Neural progenitor cell (in vitro differentiated cells): ENCODE results near the gene ARID5B. TPM values are rescaled to one million over a fixed set of nuclear protein-coding genes. Genes with fewer than 3 reads are reported as not detected.

Source experiments
- DNase-seq: peaks from one replicate; pipeline ENCODE4 v3.0.0-alpha.2; 2016; ENCODE audit warnings: low spot score
- H2AFZ ChIP-seq: fragments of 200-600 bp; sonication (generic); replicated peaks from 2 replicates; pipeline ENCODE4 v1.6.1; 2016; ENCODE audit warnings: antibody characterized with exemption
- H3F3A ChIP-seq: fragments of 200-600 bp; sonication (generic); 2 replicates; pipeline ENCODE4 v1.6.1; 2016; ENCODE audit warnings: antibody characterized with exemption, low read depth
- H3K27ac ChIP-seq: fragments of 200-600 bp; sonication (generic); 2 replicates; pipeline ENCODE4 v1.5.1; 2016; ENCODE audit warnings: mild to moderate bottlenecking
- H3K27me3 ChIP-seq: fragments of 200-600 bp; sonication (generic); 2 replicates; pipeline ENCODE4 v1.6.1; 2016; ENCODE audit warnings: mild to moderate bottlenecking, moderate library complexity
- H3K36me3 ChIP-seq: fragments of 200-600 bp; sonication (generic); 2 replicates; pipeline ENCODE4 v1.5.1; 2016
- H3K4me1 ChIP-seq: fragments of 200-600 bp; sonication (generic); 2 replicates; pipeline ENCODE4 v1.6.1; 2016; ENCODE audit warnings: mixed run types
- H3K4me2 ChIP-seq: fragments of 200-600 bp; sonication (generic); 2 replicates; pipeline ENCODE4 v1.6.1; 2016
- H3K4me3 ChIP-seq: fragments of 200-600 bp; sonication (generic); 2 replicates; pipeline ENCODE4 v1.5.1; 2016
- H3K79me2 ChIP-seq: fragments of 200-600 bp; sonication (generic); 2 replicates; pipeline ENCODE4 v1.6.1; 2016; ENCODE audit warnings: low read depth
- H3K9ac ChIP-seq: fragments of 200-600 bp; sonication (generic); 2 replicates; pipeline ENCODE4 v1.6.1; 2016
- H3K9me3 ChIP-seq: fragments of 200-600 bp; sonication (generic); 2 replicates; pipeline ENCODE4 v1.5.1; 2016; ENCODE audit warnings: low read depth
- H4K20me1 ChIP-seq: fragments of 200-600 bp; sonication (generic); 2 replicates; pipeline ENCODE4 v1.6.1; 2016; ENCODE audit warnings: low read depth
- H3K27ac Mint-ChIP-seq: 3 replicates; pipeline ENCODE4 v1.8.0; 2021; ENCODE audit warnings: mixed read lengths
- H3K27me3 Mint-ChIP-seq: 2 replicates; pipeline ENCODE4 v1.8.0; 2022; ENCODE audit warnings: low read depth, mild to moderate bottlenecking, inconsistent platforms, moderate library complexity, mixed read lengths; ENCODE audit not compliant: insufficient read depth
- H3K36me3 Mint-ChIP-seq: 3 replicates; pipeline ENCODE4 v1.8.0; 2021; ENCODE audit warnings: mixed read lengths
- H3K4me1 Mint-ChIP-seq: 3 replicates; pipeline ENCODE4 v1.8.0; 2021; ENCODE audit warnings: mixed read lengths
- H3K4me3 Mint-ChIP-seq: 3 replicates; pipeline ENCODE4 v1.8.0; 2021; ENCODE audit warnings: mild to moderate bottlenecking, moderate library complexity, mixed read lengths
- H3K9me3 Mint-ChIP-seq: 3 replicates; pipeline ENCODE4 v1.8.0; 2020; ENCODE audit warnings: mixed read lengths
- CTCF ChIP-seq: fragments of 200-600 bp; sonication (generic); IDR thresholded peaks from 2 replicates; pipeline ENCODE4 v1.5.1; 2017; ENCODE audit warnings: antibody characterized with exemption, mild to moderate bottlenecking
- EZH2 ChIP-seq: fragments of 200-600 bp; sonication (generic); IDR thresholded peaks from 2 replicates; pipeline ENCODE4 v1.6.1; 2017; ENCODE audit warnings: antibody characterized with exemption, mild to moderate bottlenecking, moderate library complexity
- EZH2phosphoT487 ChIP-seq: fragments of 200-600 bp; sonication (generic); IDR thresholded peaks from 2 replicates; pipeline ENCODE4 v1.6.1; 2017; ENCODE audit warnings: antibody characterized with exemption
- total RNA-seq: library from RNA; depleted of rRNA; stranded (reverse); fragments of >200 nt; gene quantifications from 2 replicates; pipeline ENCODE4 v1.2.3, GENCODE V29; 2015; ENCODE audit warnings: low replicate concordance

Gene ARID5B
- total RNA-seq, 1 donor from 2014 or later: 1.5 TPM

GRCh38 chr10:62054408-62054807, 152.9 kb downstream of the ARID5B start:
- peaks cover 29% of the 10 kb centered on the region for H3K36me3 Mint-ChIP-seq
- H4K20me1 ChIP-seq: no peaks in the 10 kb centered on the region
- peaks cover 27% of the 10 kb centered on the region for H3K4me1 Mint-ChIP-seq
- H3K36me3 ChIP-seq: no peaks in the 10 kb centered on the region
- no peak overlapping the region for H3K4me3 Mint-ChIP-seq
- H3K9ac ChIP-seq: no peak overlapping the region
- no peak overlapping the region for H3K4me2 ChIP-seq
- no peaks in the 10 kb centered on the region for H3K79me2 ChIP-seq
- H2AFZ ChIP-seq: no peak overlapping the region
- no peak overlapping the region for H3K4me3 ChIP-seq
- H3F3A ChIP-seq: no peaks in the 10 kb centered on the region
- peaks cover 9% of the 10 kb centered on the region for H3K4me1 ChIP-seq
- H3K27ac Mint-ChIP-seq: no peak overlapping the region
- H3K9me3 Mint-ChIP-seq: peaks cover 2% of the 10 kb centered on the region
- H3K27me3 Mint-ChIP-seq: no peaks in the 10 kb centered on the region
- no peak for DNase-seq
- TF ChIP-seq EZH2phosphoT487 (no peak), EZH2 (no peak), CTCF (no peak)
- H3K9me3 ChIP-seq: no peaks in the 10 kb centered on the region
- H3K27me3 ChIP-seq: peaks cover 11% of the 10 kb centered on the region
- H3K27ac ChIP-seq: no peak overlapping the region

- Histone ChIP-seq H3F3A (no peaks in the 10 kb centered on the region), H3K27me3 (peaks cover 7% of the 10 kb centered on the region), H3K27ac (no peak overlapping the region), H3K9ac (no peak overlapping the region), H2AFZ (no peak overlapping the region), H3K4me2 (no peak overlapping the region), H4K20me1 (no peaks in the 10 kb centered on the region), H3K4me1 (peaks cover 5% of the 10 kb centered on the region), H3K4me3 (no peak overlapping the region), H3K79me2 (no peaks in the 10 kb centered on the region), H3K9me3 (no peaks in the 10 kb centered on the region), H3K36me3 (no peaks in the 10 kb centered on the region)
- no peak for DNase-seq
- Mint-ChIP-seq H3K4me3 (no peak overlapping the region), H3K4me1 (peaks cover 23% of the 10 kb centered on the region), H3K36me3 (peaks cover 29% of the 10 kb centered on the region), H3K27ac (no peak overlapping the region), H3K27me3 (no peaks in the 10 kb centered on the region), H3K9me3 (peaks cover 2% of the 10 kb centered on the region)
- TF ChIP-seq EZH2phosphoT487 (no peak), EZH2 (no peak), CTCF (no peak)
Observed at GRCh38 chr10:62054830-62055229, 153.3 kb downstream of the ARID5B start.

- Histone ChIP-seq H3K79me2 (no peaks in the 10 kb centered on the region), H3K4me3 (no peak overlapping the region), H2AFZ (no peak overlapping the region), H4K20me1 (no peaks in the 10 kb centered on the region), H3F3A (no peaks in the 10 kb centered on the region), H3K36me3 (no peaks in the 10 kb centered on the region), H3K27ac (no peak overlapping the region), H3K27me3 (no peaks in the 10 kb centered on the region), H3K9me3 (no peaks in the 10 kb centered on the region), H3K4me2 (no peak overlapping the region), H3K9ac (no peak overlapping the region), H3K4me1 (peaks cover under 1% of the 10 kb centered on the region)
- Mint-ChIP-seq H3K9me3 (peaks cover 2% of the 10 kb centered on the region), H3K4me1 (peaks cover 9% of the 10 kb centered on the region), H3K4me3 (no peak overlapping the region), H3K27me3 (no peaks in the 10 kb centered on the region), H3K27ac (no peak overlapping the region), H3K36me3 (peaks cover 36% of the 10 kb centered on the region)
- TF ChIP-seq CTCF: no peak
- no peak for TF ChIP-seq EZH2phosphoT487
- no peak for TF ChIP-seq EZH2
- DNase-seq: no peak
Observed at GRCh38 chr10:62056219-62056618, 154.7 kb downstream of the ARID5B start.
